Right atrium auricular region (tissue), 2 donors: ENCODE data around the gene SGCA. TPM values are rescaled to one million over a fixed set of nuclear protein-coding genes. Genes with fewer than 3 reads are reported as not detected.
A peak's percentile ranks its signal among the peaks of the same experiment; 100 is the strongest.

Experiments
- DNase-seq: peaks from one replicate; pipeline ENCODE4 v3.0.0-alpha.2; 2019; ENCODE audit warnings: low spot score
- H3K27ac ChIP-seq, 2 donors: fragments of 200-600 bp; sonication (generic); 1 replicate in 1 of 2; 2 replicates in 1 of 2; pipeline ENCODE4 v1.5.1; 2016 to 2019
- H3K27me3 ChIP-seq, 2 donors: fragments of 200-600 bp; sonication (generic); one replicate each; pipeline versions ENCODE4 v1.5.1 to v1.6.0; 2017 to 2019
- H3K36me3 ChIP-seq: fragments of 200-600 bp; sonication (generic); one replicate; pipeline ENCODE4 v1.5.1; 2016
- H3K4me1 ChIP-seq, 2 donors: fragments of 200-600 bp; sonication (generic); one replicate each; pipeline versions ENCODE4 v1.5.1 to v1.6.0; 2017 to 2019
- H3K4me3 ChIP-seq, 2 donors: fragments of 200-600 bp; sonication (generic); 1 replicate in 1 of 2; 2 replicates in 1 of 2; pipeline ENCODE4 v1.5.1; 2017 to 2019; ENCODE audit warnings: mild to moderate bottlenecking in 1 of 2, moderate library complexity in 1 of 2
- H3K9me3 ChIP-seq, 2 donors: fragments of 200-600 bp; sonication (generic); one replicate each; pipeline ENCODE4 v1.5.1; 2019
- total RNA-seq, 2 donors: library from RNA; depleted of rRNA; stranded (reverse); fragments of >200 nt; gene quantifications; one replicate each; pipeline ENCODE4 v1.1.0, GENCODE V29; 2016
- TF ChIP-seq, protein P1 (sequence below), 2 donors: fragments of 200-600 bp; sonication (generic); IDR thresholded peaks; one replicate each; pipeline ENCODE4 v1.5.1; 2019; ENCODE audit warnings: antibody characterized with exemption in 2 of 2

Gene SGCA
- total RNA-seq, 2 donors from 2014 or later: 120 to 207 TPM

GRCh38 chr17:50190603-50191358, 25.0 kb downstream of the SGCA start:
- Histone ChIP-seq H3K36me3 (peaks cover 69% of the 10 kb centered on the region), H3K27me3 (no peaks in the 10 kb centered on the region), H3K9me3 (no peaks in the 10 kb centered on the region), H3K27ac (peak overlapping the region in 1 of 2 donors; percentile 23), H3K4me3 (no peak overlapping the region), H3K4me1 (no peaks in the 10 kb centered on the region)
- TF ChIP-seq, protein P1, sequence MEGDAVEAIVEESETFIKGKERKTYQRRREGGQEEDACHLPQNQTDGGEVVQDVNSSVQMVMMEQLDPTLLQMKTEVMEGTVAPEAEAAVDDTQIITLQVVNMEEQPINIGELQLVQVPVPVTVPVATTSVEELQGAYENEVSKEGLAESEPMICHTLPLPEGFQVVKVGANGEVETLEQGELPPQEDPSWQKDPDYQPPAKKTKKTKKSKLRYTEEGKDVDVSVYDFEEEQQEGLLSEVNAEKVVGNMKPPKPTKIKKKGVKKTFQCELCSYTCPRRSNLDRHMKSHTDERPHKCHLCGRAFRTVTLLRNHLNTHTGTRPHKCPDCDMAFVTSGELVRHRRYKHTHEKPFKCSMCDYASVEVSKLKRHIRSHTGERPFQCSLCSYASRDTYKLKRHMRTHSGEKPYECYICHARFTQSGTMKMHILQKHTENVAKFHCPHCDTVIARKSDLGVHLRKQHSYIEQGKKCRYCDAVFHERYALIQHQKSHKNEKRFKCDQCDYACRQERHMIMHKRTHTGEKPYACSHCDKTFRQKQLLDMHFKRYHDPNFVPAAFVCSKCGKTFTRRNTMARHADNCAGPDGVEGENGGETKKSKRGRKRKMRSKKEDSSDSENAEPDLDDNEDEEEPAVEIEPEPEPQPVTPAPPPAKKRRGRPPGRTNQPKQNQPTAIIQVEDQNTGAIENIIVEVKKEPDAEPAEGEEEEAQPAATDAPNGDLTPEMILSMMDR (IDR thresholded peaks at IDR 0.05): no peak
- DNase-seq: no peak

DNA sequence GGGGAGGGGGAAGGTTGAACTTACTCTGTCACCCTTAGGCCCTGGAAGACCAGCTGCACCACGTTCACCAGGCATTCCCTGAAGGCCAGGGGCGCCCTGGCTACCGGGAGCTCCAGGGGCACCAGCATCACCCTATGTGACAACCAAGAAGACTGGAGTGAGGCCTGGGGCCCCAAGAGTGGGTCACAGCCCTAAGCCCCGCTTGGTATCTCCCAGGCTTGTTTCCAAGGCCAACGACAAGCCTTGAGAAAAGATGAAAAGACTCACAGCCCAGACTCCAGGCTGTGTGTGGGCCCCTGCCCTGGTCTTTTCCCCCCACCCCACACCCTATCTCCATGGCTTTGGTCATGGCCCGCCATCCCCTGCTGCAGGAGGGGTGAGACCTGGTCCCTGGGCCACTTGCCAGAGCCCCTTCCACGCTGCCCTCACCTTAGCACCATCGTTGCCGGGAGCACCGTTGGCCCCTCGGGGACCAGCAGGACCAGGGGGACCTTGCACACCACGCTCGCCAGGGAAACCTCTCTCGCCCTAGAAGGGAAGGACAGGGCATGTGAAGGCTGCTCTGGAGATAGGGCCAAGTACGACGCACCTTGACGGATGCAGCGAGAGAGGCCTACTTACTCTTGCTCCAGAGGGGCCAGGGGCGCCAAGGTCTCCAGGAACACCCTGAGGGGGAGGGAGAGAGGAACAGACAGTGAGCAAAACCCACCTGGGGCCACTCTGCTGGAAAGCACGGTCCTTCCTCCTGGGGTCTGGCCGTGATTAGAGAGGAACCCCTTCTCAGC, 25.7 kb downstream of the SGCA start:
- Histone ChIP-seq H3K4me3 (no peak overlapping the region), H3K4me1 (no peaks in the 10 kb centered on the region), H3K9me3 (no peaks in the 10 kb centered on the region), H3K27me3 (no peaks in the 10 kb centered on the region), H3K27ac (peak overlapping the region in 1 of 2 donors; percentile 23), H3K36me3 (peaks cover 77% of the 10 kb centered on the region)
- DNase-seq: no peak
- TF ChIP-seq, protein P1 (IDR thresholded peaks at IDR 0.05): no peak

DNA sequence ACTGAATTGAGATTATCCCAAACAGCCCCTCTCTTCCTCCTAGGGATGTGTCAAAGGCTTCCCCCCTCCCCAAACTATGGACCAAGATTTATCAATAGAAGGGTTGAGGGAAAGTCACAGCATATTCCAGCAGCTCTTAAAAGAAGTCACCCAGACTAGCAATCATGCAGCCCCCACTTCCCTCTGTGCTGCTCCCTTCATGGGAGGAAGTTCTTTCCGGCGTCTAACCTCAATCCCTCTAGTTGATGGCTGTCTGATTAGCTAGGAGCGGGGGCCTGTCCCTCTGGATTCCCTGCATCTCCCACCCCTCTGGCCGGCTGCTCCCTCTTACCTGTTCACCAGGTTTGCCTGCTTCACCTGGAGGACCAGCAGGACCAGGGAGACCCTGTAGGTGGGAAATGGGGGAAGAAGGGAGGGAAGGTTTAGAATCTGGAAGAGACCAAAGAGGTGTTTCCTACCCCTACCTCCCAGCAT, 26.4 kb downstream of the SGCA start:
- Histone ChIP-seq H3K27me3 (no peaks in the 10 kb centered on the region), H3K4me1 (peaks cover 0 to 6% of the 10 kb centered on the region in 2 donors), H3K36me3 (peaks cover 82% of the 10 kb centered on the region), H3K27ac (no peak overlapping the region), H3K4me3 (no peak overlapping the region), H3K9me3 (no peaks in the 10 kb centered on the region)
- no peak for DNase-seq
- TF ChIP-seq, protein P1 (IDR thresholded peaks at IDR 0.05): no peak

GRCh38 chr17:50192618-50193291, 26.9 kb downstream of the SGCA start:
- Histone ChIP-seq H3K27me3 (no peaks in the 10 kb centered on the region), H3K4me1 (peaks cover 0 to 12% of the 10 kb centered on the region in 2 donors), H3K36me3 (peaks cover 88% of the 10 kb centered on the region), H3K4me3 (no peak overlapping the region), H3K27ac (no peak overlapping the region), H3K9me3 (no peaks in the 10 kb centered on the region)
- TF ChIP-seq, protein P1 (IDR thresholded peaks at IDR 0.05): no peak
- no peak for DNase-seq

GRCh38 chr17:50194140-50194933, 28.5 kb downstream of the SGCA start:
- DNase-seq: no peak
- Histone ChIP-seq H3K27ac (no peak overlapping the region), H3K27me3 (no peaks in the 10 kb centered on the region), H3K4me3 (no peak overlapping the region), H3K4me1 (peaks cover 0 to 28% of the 10 kb centered on the region in 2 donors), H3K36me3 (peaks cover 92% of the 10 kb centered on the region), H3K9me3 (no peaks in the 10 kb centered on the region)
- TF ChIP-seq, protein P1 (IDR thresholded peaks at IDR 0.05): no peak
